Adipocyte (in vitro differentiated cells): ENCODE measurements around the gene APC2.
"Not testable (repeated sequence)": the region's sequence is repeated elsewhere in the genome, so short reads cannot be mapped to it uniquely, and the experiment has no call there.

Source experiments
- DNase-seq: peaks from one replicate; pipeline ENCODE4 v3.0.0-alpha.2; 2015; ENCODE audit warnings: low read depth
- H3K27me3 ChIP-seq: replicated peaks from 2 replicates; pipeline ENCODE4 v1.7.0; 2013; ENCODE audit warnings: mild to moderate bottlenecking, low read length, moderate library complexity; ENCODE audit not compliant: control insufficient read depth, insufficient read depth
- H3K36me3 ChIP-seq: 2 replicates; pipeline ENCODE4 v1.7.0; 2013; ENCODE audit warnings: low read length, mild to moderate bottlenecking, moderate library complexity; ENCODE audit not compliant: control insufficient read depth, insufficient read depth, severe bottlenecking
- H3K4me1 ChIP-seq: 2 replicates; pipeline ENCODE4 v1.7.0; 2013; ENCODE audit warnings: mild to moderate bottlenecking, low read length, moderate library complexity; ENCODE audit not compliant: control insufficient read depth, insufficient read depth
- H3K4me3 ChIP-seq: 2 replicates; pipeline ENCODE4 v1.7.0; 2013; ENCODE audit warnings: mild to moderate bottlenecking, low read length, moderate library complexity
- H3K9ac ChIP-seq: 2 replicates; pipeline ENCODE4 v1.7.0; 2013; ENCODE audit warnings: mild to moderate bottlenecking, low read length, moderate library complexity
- H3K9me3 ChIP-seq: 2 replicates; pipeline ENCODE4 v1.7.0; 2013; ENCODE audit warnings: mild to moderate bottlenecking, low read length, moderate library complexity; ENCODE audit not compliant: control insufficient read depth

Gene APC2

DNA sequence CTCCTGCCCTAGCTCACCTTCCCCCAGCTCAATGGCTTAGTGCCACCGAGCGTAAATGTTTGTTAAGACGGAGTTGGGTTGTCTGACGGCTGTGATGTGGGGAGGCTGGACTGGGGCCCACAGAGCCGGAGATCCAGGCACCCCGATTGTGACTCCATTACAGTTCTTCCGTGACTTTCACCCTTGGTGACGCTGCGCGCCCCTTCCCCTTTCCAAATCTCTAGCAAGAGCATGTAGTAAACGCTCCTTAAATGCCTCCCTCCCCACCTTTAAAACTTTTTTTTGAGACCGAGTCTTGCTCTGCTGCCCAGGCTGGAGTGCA, 41.9 kb downstream of the APC2 start:
- no peaks in the 10 kb centered on the region for H3K36me3 ChIP-seq
- DNase-seq = no peak
- H3K9me3 ChIP-seq = no peaks in the 10 kb centered on the region
- peak overlapping the region; percentile 75 for H3K9ac ChIP-seq
- peaks cover 19% of the 10 kb centered on the region for H3K4me1 ChIP-seq
- H3K4me3 ChIP-seq = peak overlapping the region; percentile 81
- peaks cover 22% of the 10 kb centered on the region for H3K27me3 ChIP-seq

DNA sequence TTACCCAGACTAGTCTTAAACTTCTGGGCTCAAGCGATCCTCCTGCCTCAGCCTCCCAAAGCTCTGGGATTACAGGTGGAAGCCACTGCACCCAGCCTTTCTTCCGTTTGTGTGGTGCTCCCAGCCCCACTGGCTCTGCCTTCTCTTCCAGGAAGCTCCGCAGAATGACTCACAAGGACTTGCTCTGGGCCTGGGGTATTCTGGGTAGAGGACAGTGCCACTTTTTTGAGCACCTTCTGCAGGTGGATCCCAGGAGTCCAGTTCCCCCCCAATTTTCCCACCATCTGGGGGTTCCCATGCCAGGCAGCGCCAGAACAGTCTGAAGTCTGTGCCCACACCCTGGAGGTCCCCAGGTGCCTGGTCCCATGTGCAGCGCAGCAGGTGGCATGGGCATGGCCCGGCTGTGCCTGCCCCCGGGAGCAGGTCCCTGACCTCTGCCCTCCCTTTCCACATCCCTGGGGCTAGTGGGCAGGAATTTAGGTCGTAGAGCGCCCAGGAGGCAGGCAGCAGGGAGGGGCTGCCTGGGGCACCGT, 42.6 kb downstream of the APC2 start:
- H3K9ac ChIP-seq = no peak overlapping the region
- DNase-seq = no peak

DNA sequence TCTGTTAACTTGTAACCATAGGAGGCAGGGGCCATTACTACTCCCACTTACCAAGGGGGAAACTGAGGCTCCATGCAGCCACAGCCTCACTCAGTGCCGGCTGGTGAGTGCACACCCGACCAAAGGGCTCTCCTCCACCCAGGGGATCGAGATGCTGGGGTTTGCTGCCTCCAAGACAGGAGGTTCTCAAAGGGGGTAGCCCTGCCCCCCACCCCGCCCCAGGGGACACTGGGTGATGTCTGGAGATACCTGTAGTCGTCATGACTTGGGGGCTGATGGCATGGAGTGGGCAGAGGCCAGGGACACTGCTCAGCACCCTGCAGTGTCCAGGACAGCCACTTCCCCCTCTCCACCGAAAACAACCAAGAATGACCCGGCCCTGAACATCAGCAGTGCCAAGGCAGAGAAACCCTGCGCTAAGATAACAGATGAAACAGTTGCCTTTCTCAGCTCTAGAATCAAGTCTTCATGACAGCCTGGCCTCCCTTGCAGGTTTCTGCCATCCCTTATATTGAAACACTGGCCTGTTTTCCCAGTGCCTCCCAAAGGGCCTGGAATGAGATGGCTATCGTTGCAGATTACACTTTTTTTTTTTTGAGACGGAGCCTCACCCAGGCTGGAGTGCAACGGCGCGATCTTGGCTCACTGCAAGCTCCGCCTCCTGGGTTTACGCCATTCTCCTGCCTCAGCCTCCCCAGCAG, 44.3 kb downstream of the APC2 start:
- no peak overlapping the region for H3K4me3 ChIP-seq
- no peaks in the 10 kb centered on the region for H3K9me3 ChIP-seq
- H3K9ac ChIP-seq = no peak overlapping the region
- DNase-seq = no peak
- peaks cover 19% of the 10 kb centered on the region for H3K4me1 ChIP-seq
- no peaks in the 10 kb centered on the region for H3K36me3 ChIP-seq
- peaks cover 23% of the 10 kb centered on the region for H3K27me3 ChIP-seq

More for the DNA sequence above, 42.6 kb downstream of the APC2 start:
- H3K4me3 ChIP-seq = no peak overlapping the region
- H3K9me3 ChIP-seq = no peaks in the 10 kb centered on the region
- peaks cover 19% of the 10 kb centered on the region for H3K4me1 ChIP-seq
- H3K36me3 ChIP-seq = no peaks in the 10 kb centered on the region
- peaks cover 23% of the 10 kb centered on the region for H3K27me3 ChIP-seq

DNA sequence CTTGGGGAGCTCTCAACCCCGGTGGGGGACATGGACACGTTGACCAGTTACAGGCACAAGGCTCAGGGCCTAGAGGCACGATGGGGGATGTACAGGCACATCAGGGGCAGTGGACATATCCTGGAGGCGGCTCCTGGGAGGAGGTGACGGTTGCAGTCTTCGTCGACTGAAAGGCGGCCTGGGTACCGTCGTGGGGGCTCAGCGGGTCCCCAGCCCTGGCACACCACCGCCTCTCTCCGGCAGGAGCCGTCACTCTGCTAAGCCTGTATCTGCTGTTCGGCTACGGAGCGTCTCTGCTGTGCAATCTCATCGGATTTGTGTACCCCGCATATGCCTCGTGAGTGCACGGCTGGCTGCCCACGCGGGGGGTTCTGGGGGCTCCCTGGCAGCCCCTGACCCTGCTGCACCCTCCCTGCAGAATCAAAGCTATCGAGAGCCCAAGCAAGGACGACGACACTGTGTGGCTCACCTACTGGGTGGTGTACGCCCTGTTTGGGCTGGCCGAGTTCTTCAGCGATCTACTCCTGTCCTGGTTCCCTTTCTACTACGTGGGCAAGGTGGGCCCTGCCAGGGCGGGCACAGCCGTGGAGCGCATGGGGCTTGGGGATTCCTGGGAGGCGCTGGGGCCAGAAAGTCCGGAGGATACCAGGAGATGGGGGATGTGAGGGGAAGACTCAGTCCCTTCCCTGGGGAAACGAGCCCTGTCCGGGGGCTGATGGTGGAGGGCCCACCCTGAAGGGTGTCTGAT, 45.3 kb downstream of the APC2 start:
- Histone ChIP-seq H3K4me3 (no peak overlapping the region), H3K27me3 (peaks cover 23% of the 10 kb centered on the region), H3K4me1 (peaks cover 19% of the 10 kb centered on the region), H3K36me3 (no peaks in the 10 kb centered on the region), H3K9me3 (no peaks in the 10 kb centered on the region), H3K9ac (no peak overlapping the region)
- DNase-seq = no peak

DNA sequence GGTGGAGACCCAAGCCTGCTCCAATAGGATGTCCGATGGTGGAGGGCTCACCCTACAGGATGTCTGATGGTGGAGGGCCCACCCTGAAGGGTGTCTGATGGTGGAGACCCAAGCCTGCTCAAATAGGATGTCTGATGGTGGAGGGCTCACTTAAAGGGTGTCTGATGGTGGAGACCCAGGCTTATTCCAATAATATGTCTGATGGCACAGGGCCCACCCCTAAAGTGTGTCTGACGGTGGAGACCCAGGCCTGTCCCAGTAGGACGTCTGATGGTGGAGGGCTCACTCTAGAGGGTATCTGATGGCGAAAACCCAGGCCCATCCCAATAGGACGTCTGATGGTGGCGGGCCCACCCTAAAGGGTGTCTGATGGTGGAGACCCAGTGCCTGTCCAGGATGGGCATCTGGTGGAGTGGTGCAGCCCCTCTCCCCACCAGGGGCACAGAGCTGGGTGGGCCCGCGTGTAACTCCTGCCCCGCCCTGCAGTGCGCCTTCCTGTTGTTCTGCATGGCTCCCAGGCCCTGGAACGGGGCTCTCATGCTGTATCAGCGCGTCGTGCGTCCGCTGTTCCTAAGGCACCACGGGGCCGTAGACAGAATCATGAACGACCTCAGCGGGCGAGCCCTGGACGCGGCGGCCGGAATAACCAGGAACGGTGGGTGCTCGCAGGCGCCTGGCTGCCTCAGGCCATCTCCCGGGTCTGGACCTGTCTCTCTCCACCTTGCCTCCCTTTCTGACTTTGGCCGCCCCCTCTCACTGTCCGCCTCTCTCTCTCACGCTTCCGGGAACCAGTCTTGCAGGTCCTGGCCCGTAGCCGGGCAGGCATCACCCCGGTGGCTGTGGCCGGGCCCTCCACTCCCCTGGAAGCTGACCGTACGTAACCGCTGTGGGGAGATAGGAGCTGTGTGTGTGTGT, 46.1 kb downstream of the APC2 start:
- Histone ChIP-seq H3K9ac (no peak overlapping the region), H3K27me3 (peaks cover 23% of the 10 kb centered on the region), H3K4me3 (no peak overlapping the region), H3K9me3 (no peaks in the 10 kb centered on the region), H3K4me1 (peaks cover 19% of the 10 kb centered on the region), H3K36me3 (no peaks in the 10 kb centered on the region)
- DNase-seq = no peak

DNA sequence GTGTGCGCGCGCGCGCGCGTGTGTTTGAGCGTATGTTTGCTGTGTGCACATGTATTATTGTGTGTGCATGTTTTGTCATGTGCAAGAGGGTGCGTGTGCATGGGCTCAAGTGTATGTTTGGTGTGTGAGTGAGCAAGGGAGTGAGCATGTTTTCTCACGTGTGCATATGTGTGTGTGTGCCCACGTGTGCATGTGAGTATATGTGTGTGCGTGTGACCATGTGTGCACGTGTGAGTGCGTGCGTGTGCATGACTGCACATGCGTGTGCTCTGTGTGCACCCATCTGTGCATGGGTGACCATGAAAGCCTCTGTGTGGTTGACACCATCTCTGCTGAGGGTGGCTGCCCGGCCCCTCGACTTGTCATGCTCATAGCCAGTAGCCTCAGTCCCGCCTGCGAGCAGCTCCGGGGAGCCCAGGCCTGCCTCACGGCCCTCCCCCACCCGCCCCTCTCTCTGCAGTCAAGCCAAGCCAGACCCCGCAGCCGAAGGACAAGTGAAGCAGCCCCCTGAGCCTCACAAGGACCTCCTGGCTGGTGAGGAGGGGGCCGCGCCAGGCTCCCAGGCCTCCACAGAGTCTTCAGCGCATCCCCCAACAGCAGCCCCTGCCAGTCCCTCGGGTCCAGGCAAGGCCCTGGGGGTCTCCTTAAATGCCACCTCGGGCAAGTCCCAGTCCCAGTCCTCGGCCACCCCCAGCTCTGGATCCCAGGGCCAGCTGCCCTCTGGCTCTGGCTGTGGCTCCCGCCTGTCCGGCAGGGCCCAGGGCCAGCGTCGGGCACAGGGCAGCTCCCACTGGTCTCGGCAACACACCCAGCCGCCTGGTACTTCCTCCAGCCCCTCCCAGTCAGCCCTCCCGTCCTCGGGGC, 47.0 kb downstream of the APC2 start:
- Histone ChIP-seq H3K9ac (no peak overlapping the region), H3K4me3 (no peak overlapping the region)
- no peak for DNase-seq

DNA sequence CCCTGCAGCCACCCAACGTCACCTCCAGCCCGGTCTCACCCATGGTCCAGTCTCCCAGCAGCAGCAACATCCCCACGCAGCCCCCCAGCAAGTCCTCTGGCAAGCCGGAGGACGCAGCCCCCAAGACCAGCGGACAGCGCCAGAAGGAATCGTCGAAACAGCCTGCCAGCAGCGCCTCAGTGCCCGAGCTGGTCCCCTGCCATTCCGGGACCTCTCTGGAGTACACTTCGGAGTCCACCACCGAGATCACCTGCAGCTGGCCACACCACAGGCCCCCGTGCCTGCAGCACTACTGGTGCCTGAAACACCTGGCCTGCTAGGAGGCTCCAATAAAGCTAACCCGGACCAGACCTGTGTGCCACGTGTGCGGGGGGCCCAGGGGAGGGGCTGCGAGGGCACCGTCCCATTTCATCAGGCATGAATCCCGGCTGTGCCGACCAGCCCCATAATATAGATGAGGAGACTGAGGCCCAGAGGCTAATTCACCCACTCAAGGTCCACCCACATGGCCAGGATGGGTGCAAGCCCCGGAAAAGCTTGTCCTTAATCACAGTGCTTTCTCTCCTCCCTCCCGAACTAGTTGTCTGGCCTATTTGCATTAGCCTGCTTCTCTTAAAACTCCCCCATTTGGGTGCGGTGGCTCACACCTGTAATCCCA, 47.8 kb downstream of the APC2 start:
- DNase-seq = no peak
- Histone ChIP-seq H3K36me3 (no peaks in the 10 kb centered on the region), H3K4me1 (peaks cover 14% of the 10 kb centered on the region), H3K4me3 (no peak overlapping the region), H3K27me3 (peaks cover 20% of the 10 kb centered on the region), H3K9ac (no peak overlapping the region), H3K9me3 (no peaks in the 10 kb centered on the region)

More for the DNA sequence above, 47.0 kb downstream of the APC2 start:
- peaks cover 18% of the 10 kb centered on the region for H3K27me3 ChIP-seq
- peaks cover 15% of the 10 kb centered on the region for H3K4me1 ChIP-seq
- H3K9me3 ChIP-seq = no peaks in the 10 kb centered on the region
- H3K36me3 ChIP-seq = no peaks in the 10 kb centered on the region

DNA sequence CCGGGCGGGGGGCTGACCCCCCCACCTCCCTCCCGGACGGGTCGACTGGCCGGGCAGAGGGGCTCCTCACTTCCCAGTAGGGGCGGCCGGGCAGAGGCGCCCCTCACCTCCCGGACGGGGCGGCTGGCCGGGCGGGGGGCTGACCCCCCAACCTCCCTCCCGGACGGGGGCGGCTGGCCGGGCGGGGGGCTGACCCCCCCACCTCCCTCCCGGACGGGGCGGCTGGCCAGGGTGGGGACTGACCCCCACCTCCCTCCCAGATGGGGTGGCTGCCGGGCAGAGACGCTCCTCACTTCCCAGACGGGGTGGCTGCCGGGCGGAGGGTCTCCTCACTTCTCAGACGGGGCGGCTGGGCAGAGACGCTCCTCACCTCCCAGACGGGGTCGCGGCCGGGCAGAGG, 49.3 kb downstream of the APC2 start:
- H3K4me3 ChIP-seq, H3K9me3 ChIP-seq, H3K36me3 ChIP-seq, H3K4me1 ChIP-seq, DNase-seq, H3K9ac ChIP-seq: not testable (repeated sequence)
- H3K27me3 ChIP-seq = peaks cover 34% of the 10 kb centered on the region

DNA sequence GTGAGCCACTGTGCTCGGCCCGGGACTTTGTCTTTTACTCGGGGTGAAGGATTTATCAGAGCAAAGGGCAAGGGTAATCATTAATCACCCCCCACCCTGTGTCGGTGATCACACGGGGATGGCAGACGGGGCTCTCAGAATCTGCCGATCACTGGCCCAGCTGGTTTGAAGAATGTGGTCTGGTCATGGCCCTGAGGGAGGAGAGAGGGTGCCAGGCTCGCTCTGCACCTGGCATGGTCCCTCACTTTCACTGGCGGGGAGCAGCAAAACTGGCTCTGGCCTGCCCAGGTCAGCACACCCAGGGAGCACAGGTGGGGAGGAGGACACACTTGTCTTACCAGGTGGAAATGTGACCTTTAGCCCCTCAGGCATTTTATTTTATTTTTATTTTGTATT, 51.3 kb downstream of the APC2 start:
- H3K4me3 ChIP-seq = no peak overlapping the region
- no peak for DNase-seq

DNA sequence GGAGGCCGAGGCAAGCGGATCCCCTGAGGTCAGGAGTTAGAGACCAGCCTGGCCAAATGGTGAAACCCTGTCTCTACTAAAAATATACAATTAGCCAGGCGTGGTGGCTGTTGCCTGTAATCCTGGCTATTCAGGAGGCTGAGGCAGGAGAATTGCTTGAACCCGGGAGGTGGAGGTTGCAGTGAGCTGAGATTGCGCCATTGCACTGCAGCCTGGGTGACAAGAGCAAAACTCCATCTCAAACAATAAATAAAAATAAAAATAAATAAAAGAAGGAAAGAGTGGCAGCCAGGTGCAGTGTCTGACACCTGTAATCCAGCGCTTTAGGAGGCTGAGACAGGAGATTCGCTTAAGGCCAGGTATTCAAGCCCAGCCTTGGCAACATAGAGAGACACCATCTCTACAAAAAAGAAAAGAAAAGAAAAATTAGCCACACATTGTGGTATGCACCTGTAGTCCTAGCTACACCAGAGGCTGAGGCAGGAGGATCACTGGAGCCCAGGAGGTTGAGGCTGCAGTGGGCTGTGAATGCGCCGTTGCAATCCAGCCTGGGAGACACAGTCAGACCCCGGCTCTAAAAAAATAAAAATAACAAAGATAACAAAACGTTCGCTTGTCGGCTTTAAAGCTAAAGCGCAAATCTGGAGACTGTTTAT, 52.6 kb downstream of the APC2 start:
- Histone ChIP-seq H3K4me3 (no peak overlapping the region), H3K9me3 (no peaks in the 10 kb centered on the region), H3K4me1 (peaks cover 4% of the 10 kb centered on the region), H3K36me3 (no peaks in the 10 kb centered on the region), H3K27me3 (peaks cover 23% of the 10 kb centered on the region), H3K9ac (no peak overlapping the region)
- DNase-seq = no peak

More for the DNA sequence above, 51.3 kb downstream of the APC2 start:
- no peak overlapping the region for H3K9ac ChIP-seq
- H3K4me1 ChIP-seq = peaks cover 4% of the 10 kb centered on the region
- no peaks in the 10 kb centered on the region for H3K9me3 ChIP-seq
- peaks cover 26% of the 10 kb centered on the region for H3K27me3 ChIP-seq
- no peaks in the 10 kb centered on the region for H3K36me3 ChIP-seq
